NCI-H748 (cell line): Measurements from ENCODE around the gene PRR14L.
"Not testable (repeated sequence)": the region's sequence is repeated elsewhere in the genome, so short reads cannot be mapped to it uniquely, and the experiment has no call there.

Experiments
- DNase-seq: peaks from one replicate; lab custom pipeline; 2025; ENCODE audit not compliant: unreplicated experiment; lab: John Stamatoyannopoulos, UW

Gene PRR14L

DNA sequence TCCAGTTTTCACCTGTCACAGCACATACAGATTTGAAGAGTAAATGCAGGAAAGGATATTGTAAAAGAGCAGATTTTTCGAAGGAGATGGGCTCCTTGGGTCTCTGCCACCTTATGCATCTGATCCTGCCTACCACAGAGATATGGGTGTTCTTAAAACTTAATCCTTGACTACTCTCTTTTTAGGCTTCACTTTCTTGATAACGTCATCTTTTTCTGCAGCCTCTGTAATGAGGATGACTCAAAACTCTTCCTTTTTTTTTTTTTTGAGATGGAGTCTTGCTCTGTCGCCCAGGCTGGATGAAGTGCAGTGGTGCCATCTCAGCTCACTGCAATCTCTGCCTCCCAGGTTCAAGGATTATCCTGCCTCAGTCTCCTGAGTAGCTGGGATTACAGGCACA lies 7.8 kb downstream of the PRR14L start:
- no peak for DNase-seq

- DNase-seq, result not testable (repeated sequence)
Observed at GRCh38 chr22:31740314-31740713, 9.6 kb downstream of the PRR14L start.

GRCh38 chr22:31739795-31740201 lies 10.1 kb downstream of the PRR14L start:
- no peak for DNase-seq

- no peak for DNase-seq
Observed at GRCh38 chr22:31738566-31738965, 11.4 kb downstream of the PRR14L start.

DNA sequence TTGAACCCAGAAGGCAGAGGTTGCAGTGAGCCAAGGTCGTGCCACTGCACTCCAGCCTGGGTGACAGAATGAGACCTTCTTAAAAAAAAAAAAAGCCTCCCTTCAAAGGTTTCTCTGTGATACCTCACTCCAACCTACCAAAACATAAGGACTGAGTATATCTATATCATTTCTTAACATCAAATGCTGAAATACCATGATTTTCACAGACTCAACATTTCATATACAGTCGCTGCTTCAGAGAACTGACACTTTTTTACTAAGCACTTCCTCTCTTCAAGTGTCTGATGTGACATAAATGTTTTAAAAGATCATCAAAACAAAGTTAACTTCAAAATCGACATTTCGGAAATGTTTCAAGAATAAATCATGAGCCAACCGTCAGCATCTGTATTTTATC lies 12.0 kb downstream of the PRR14L start:
- no peak for DNase-seq

DNA sequence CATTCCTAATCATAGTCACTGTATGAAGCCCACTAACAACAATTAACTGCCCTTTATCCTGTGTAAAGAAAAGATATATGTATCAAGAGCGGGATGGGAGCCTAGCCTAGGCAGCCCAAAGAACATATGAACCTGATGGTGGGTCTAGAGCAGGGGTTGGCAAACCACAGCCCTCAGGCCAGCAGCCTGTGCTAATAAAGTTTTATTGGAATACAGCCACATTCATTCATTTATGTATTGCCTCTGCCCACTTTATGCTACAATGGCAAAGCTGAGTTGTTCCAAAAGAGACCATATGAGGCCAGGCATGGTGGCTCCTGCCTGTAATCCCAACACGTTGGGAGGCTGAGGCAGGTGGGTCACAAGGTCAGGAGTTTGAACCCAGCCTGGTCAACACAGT lies 13.5 kb downstream of the PRR14L start:
- DNase-seq, result no peak

DNA sequence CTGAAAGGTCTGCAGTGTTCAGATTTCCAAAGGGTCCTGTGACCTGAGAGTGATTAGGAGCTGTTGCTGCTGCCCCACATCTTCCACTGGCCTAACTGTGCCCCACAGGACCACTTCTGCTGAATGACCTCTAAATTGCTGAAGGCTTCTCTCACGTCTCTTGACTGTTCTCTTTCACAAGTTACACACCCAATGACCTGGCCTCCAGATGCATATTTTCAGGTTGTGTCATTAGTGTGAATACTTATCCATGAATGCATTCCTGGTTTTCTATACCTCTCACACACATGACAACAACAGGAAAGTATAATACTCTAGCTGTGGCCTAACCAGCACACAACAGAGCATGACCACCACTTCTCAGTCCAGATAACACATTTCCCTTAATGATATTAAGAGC lies 15.4 kb downstream of the PRR14L start:
- DNase-seq, result no peak

DNA sequence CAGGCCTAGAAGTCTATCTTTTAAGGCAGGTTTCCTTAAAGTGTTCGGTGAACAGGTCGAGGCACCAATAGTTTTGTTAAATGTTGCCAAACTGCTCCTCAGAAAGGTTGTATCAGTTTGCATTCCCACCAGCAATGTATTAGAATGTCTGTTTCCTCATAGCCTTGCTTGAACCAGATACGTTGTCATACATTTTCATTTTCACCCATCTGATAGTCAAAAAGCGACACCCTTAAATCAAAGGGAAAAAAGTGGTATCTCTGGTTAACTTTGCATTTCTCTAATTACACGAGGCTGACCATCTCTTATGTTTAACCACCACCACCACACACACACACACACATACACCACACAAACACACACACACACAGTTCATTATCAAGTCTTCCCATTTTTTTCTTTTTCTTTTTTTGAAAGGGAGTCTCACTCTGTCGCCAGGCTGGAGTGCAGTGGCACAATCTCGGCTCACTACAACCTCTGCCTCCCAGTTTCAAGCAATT lies 16.3 kb downstream of the PRR14L start:
- no peak for DNase-seq

- DNase-seq, result no peak
Observed at GRCh38 chr22:31732089-31732829, 17.7 kb downstream of the PRR14L start.

- DNase-seq, result no peak
Observed at GRCh38 chr22:31730344-31730711, 19.6 kb downstream of the PRR14L start.

DNA sequence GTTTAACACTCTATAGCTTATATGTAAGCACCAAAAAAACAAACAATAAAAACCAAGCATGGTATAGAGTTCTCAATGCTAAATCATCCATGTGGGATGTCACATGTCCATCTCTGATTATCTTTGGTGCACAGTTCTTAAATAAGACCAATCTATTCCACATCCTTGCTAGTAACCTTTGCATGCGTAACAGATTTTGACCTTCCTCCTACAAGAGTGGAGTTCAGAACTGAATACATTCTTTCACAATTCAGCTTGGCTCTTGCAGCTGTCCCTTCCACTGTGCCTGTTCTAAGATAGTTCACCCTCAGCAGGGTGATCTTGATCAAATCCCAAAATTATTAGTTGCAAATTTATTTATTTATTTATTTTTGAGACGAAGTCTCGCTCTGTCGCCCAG lies 21.1 kb downstream of the PRR14L start:
- DNase-seq, result no peak

GRCh38 chr22:31726692-31727091 lies 23.2 kb downstream of the PRR14L start:
- DNase-seq, result no peak

- no peak for DNase-seq
Observed at GRCh38 chr22:31723723-31724122, 26.2 kb downstream of the PRR14L start.

DNA sequence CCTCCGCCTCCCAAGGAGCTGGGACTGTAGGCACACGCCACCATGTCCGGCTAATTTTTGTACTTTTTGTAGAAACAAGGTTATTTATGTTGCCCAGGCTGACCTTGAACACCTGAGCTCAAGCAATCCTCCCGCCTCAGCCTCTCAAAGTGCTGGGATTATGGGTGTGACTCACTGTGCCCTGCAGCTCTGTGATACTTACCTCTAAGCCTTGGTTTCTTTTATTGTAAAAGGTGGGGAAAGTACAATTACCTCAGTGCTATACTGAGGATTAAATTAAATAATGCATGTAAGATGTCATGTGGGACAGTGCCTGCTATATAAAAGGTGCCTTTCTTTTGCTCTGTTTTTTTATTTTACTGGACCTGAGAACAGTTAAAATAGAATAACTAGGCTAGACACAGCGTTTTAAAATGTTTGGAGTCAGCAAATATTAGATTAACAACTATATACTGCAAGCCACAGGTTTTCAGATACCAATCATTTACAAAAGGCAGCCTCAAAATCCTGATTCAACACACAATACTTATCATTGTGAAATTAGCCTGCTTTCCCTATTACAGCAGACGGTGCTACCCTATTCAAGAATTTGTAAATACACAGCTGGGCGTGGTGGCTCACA lies 30.0 kb downstream of the PRR14L start:
- no peak for DNase-seq

- DNase-seq, result no peak
Observed at GRCh38 chr22:31715147-31715778, 34.7 kb downstream of the PRR14L start.

DNA sequence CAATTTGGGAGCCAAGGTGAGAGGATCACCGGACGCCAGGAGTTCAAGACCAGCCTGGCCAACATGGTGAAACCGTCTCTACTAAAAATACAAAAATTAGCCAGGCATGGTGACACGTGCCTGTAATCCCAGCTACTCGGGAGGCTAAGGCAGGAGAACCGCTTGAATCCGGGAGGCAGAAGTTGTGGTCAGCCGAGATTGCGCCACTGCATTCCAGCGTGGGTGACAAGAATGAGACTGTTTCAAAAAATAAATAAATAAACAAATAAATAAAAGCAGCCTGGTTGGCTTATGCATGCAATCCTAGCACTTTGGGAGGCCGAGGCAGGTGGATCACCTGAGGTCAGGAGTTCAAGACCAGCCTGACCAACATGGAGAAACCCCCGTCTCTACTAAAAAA lies 38.7 kb downstream of the PRR14L start:
- DNase-seq, result not testable (repeated sequence)

- DNase-seq, result peak; percentile 30
Observed at GRCh38 chr22:31707519-31707918, 42.4 kb downstream of the PRR14L start.

GRCh38 chr22:31695423-31695822 lies 54.5 kb downstream of the PRR14L start:
- no peak for DNase-seq

- not testable (repeated sequence) for DNase-seq
Observed at GRCh38 chr22:31694046-31694445, 55.9 kb downstream of the PRR14L start.

- no peak for DNase-seq
Observed at GRCh38 chr22:31692186-31692886, 57.6 kb downstream of the PRR14L start.

DNA sequence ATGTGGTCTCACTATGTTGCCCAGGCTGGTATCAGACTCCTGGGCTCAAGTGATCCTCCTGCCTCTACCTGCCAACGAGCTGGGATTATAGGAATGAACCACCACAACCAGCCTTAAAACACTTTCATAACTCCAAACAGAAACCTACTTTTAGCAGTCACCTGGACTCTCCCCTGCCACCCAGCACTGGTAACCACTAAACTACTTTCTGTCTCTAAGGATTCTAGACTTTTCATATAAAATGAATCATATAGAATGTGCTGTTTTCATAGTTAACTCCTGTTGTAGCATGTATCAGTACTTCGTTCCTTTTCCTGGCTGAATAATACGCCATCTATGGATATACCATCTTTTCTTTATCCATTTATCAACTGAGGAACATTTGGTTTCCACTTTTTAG lies 58.5 kb downstream of the PRR14L start:
- DNase-seq, result no peak
